ENCODE data around the gene PHACTR3.
A peak's percentile ranks its signal among the peaks of the same experiment; 100 is the strongest.
"Not testable (repeated sequence)": the region's sequence is repeated elsewhere in the genome, so short reads cannot be mapped to it uniquely, and the experiment has no call there.

PHACTR3 gene

DNA sequence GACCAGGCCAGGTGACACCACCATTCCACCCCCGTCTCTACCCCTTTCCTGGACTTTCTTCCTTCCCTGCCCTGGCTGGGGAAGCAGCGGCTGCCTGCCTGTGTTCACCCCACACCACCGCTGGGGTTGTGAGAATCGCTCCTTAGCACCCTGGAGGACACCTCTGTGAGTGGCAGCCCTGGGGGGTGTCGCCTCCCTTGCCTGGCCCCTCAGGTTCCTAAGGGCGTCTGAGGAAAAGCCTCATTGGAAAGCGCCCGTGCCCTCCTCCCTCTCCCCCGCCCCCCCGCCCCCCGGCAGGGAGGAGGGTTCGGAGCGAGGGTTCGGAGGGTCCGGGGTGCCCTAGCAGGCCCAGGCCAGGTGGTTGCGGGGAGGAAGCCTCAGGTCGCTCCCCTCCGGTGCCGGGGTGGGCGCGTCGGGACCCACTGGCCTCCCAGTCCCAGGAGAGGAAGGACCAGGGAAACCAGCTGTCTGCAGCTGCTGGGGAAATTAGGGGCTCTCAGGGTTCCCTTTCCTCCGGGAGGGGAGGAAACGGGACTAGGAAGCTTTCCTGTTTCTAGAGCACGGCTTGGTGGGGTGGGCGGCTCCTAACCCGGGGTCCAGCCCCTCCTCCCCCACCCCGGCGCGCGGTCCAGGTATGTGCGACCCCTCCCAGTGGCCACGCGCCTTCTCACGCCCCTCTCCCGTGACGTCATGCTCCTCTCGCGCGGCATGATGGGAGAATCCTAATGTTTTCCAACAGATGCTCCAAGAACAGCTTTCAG is at the start of gene PHACTR3:
Gene PHACTR3 (plus strand): TSS at position 760 of the 761 bp plus-strand sequence. CDS start 475 bp downstream, outside the sequence.
- no peak for DNase-seq

DNA sequence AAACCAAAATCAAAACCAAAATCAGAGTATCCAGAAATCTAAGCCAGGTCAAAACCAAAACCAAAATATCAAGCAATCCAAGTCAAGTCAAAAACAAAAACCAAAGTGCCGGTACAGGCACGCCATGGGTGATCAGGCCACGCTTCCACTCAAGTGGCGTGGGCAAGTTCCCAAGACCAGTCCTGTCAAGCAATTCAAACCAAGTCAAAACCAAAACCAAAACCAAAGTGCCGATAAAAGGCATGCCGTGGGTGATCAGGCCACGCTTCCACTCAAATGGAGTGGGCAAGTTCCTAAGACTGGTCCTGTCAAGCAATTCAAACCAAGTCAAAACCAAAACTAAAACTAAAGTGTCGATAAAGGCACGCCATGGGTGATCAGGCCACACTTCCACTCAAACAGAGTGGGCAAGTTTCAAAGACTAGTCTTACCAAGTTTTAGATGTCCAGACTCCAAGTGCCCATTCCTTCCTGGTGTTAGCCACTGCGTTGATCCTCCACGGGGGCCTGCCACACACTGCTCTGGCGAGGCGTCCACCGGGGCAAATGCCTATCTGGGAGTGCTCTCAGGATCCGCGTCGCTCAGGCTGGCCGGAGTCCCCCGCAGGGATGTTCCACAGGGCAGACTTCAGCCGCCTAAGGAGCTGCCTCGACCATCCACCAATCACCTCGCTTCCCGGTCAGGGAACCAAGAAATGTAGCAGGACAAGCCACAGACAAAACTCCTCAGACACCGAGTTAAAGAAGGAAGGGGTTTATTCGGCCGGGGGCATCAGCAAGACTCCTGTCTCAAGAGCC is 46.4 kb upstream of the PHACTR3 start:
- DNase-seq = not testable (repeated sequence)

DNA sequence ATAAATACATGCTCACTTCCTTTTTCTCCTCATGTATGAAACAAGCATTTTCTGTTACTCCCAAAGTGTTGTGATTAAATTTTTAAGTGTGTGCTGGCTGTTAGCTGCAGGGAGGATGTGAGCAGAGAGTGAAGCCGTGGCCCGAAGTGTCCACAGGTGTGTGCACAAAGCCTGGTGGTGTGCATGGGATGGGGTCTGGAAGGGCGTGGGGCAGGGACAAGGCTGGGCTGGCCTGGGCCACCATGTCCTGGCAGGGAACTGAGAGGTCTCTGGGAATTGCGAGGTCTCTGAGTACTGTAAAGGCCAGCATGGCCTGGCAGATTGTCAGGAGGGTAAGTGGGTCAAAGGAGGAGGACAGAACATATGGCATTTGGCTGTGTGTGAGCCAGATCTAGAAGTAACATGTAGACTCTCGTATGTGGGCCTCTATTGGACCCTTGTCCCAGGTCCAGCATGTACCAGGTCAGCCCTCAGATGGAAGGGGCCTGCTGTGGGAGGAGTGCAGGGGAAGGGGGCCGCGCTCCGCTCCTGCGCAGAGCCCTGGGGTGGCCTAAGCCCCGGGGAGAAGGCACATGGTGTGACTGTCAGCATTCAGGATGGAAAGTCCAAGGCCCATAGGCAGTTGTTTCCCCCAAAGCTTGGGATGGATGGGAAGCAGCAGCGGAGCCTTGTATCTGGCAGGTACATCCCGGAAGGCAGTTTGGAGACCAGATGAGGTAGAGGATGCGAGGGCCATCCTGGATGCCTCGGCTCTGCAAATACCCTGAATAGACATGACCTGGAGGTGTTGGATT is 45.1 kb upstream of the PHACTR3 start:
- DNase-seq = no peak

DNA sequence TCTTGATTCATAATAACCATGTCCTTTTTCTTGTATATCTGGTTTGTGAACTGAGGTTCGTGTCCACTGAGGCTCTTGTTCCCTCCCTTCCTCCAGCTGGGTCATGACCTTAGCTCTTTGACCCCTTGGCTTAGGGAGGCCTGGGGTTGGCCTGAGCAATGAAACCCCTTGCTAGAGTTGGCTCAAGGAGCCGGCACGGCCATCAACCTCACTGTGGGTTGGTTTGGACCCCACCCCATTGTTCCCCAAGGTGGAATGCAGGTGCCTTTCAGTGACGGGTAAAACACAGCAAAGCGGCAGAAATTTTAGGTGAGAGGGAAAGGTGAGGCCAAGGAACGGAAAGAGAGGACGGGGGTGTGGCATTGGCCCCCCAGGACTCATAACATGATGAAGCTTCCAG is 44.5 kb upstream of the PHACTR3 start:
- DNase-seq = no peak

DNA sequence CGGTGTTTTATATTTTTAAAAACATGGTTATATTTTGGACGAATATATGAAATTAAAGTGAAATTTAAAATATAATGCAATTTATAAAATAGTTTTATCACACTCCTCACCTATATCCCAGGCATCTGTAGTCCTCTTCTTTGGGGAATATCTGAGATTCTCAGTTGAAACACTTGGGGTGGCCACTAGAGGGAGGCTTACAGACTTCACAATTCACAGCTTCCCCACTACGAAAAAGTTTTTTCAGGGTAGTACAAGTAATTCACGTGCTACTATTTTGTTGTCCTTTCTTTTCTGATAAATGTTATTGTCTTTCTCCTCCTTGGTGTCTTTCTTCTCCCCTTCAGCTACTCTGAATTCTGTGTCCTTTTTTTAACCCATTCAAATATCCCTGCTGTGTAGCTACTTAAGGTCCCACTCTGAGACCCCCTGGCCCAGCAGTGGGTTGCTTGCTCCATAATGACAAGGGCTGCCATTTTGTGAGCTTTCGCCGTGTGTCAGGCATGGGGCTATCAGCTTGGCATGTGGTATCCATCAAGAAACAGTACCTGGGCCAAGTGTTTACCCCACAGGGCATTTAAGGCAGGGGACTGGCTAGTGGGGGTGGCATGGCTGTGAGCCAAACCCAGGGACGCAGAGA is 43.6 kb upstream of the PHACTR3 start:
- DNase-seq = no peak

DNA sequence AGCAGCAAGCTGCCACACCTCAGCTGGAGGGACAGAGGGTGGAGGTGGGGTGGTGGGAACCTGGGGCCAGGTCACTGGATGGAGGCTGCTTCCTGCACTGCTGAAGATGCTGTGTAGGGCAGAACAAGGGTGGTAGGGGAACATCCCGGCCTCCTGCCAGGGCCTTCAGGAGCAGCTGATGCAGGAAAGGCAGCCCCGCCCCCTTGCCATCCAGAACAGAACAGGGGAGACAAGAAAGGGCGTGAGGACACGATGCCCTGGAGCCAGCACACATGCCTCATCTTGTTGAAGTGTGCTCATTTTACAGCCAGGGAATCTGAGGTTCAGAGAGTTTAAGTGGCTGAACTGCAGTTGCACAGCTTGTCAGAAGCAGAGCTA is 43.1 kb upstream of the PHACTR3 start:
- no peak for DNase-seq

DNA sequence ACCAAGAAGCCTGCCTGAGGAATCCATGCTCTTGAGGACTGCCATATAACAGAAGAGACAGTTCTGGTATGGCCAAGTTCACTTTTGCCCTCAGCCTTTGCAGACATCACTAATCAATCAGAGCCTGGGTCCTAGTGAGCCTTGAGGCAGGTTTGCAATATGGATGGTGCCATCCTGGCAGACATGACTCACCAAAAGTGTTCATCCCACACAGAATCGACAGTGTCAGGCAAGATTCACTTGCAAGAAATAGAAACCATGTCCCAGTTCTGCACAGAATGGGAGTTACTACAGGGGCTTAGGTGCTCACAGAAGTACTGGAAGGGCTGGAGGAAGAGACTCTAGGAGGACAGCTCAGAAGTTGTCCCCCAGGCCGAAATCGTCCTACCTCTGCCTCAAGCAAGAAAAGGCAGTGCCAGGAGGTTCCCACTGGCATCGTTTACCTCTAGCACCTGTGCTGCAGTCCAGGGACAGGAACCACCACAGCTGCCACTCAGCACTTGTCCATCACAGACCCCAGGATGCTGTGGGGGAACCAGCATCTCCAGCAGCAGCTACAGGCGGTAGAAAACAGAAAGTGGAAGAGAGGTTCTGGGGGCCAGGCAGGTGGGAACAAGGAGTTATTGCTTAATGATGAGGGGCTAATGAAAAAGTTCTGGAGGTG is 42.6 kb upstream of the PHACTR3 start:
- DNase-seq = no peak

DNA sequence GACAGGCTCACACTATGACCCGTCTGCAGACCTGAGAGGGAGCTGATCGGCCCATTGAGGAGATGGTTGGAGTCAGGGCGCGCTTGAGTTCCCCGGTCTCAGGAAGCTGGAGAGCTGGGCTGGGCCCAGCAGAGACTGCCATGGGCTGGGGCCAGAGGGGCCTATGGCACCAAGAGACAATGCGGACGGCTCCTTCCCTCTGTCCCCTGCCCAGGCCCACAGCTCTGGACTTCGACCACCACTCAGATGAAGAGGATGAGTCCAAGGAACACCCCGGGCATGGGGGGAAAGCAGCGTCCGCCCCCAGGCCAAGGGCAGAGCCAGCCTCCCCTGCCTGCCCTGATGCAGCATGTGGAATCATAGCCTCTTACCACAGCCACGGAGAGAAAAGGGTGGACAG is 40.2 kb upstream of the PHACTR3 start:
- no peak for DNase-seq

DNA sequence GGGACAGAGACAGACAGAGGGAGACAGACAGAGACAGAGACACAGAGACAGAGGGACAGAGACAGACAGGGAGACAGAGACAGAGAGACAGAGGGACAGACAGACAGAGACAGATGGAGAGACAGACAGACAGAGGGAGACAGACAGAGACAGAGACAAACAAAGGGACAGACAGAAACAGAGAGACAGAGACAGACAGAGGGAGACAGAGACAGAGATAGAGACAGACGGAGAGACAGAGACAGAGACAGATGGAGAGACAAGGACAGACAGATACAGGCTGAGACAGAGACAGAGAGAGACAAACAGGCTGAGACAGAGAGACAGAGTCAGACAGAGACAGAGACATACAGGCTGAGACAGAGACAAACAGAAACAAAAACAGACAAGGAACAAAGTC is 39.4 kb upstream of the PHACTR3 start:
- no peak for DNase-seq

DNA sequence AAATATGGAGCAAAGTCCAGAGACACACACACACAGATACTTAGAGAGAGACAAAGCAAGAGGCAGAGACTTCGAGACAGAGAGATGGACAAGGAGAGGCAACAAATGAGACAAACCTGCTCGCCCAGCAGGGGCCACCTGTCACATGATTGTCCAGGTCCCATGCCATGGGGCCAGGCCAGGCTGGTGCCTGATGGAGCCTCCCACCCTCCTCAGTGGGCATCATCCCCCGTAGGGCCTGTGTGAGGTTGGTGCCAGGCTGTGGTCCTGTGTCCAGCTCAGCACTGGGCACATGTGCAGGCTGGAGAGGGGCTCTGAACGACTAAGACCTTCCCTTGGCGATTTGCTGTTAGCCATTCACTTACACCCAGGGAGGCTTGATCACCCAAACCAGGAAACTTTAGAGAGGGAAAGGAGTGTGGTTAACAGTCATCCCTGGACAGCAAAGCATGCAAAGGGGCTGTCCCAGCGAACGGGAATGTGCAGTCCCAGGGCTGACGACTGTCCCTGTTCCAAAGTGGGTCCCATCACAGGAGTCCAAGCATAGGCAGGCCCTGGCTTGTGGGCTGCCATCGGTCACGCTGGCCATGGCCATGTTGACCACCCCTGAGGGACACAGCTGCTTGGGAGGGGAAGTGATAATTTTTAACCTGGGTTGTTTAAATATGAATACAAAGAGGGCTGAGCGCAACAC is 38.4 kb upstream of the PHACTR3 start:
- no peak for DNase-seq

DNA sequence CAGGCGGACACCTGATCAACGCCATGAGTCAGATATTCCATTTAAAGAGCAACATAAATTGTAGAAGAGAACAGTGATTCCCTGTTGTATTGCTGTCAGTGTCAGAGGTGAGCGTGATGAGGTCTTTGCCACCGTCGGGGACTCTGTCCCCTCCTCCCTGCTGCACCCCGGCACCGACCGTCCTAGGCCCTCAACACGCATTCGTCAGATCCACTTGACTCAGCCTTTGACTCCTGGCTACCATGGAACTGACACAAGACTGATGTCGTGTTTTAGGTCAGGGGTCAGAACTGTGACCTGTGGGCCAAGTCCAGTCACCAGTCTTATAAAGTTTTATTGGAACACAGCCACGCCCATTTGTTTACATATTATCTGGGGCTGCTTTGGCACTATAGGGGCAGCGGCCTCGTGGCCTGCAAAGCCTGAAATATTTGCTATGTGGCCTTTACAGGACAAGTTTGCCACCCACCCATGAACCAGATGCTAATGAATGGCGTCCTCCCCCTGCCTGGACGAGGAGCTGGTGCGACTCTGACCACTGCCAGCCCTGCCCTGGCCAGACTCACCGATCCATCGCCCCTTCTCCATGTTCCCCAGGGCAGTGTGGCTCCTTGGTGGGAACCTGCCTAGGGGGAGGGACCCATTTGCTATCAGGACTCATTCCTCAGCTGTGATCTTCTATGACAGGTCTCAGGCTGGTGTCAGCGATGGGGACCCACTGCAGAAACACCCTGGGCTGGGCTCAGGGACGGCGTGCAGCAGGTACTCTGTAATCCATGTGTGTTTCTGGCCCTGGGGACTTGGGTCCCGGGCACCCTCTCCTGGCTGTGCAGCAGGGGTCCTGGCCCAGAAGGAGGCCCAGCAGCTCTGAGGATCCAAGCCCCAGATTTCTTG is 37.5 kb upstream of the PHACTR3 start:
- DNase-seq = no peak

DNA sequence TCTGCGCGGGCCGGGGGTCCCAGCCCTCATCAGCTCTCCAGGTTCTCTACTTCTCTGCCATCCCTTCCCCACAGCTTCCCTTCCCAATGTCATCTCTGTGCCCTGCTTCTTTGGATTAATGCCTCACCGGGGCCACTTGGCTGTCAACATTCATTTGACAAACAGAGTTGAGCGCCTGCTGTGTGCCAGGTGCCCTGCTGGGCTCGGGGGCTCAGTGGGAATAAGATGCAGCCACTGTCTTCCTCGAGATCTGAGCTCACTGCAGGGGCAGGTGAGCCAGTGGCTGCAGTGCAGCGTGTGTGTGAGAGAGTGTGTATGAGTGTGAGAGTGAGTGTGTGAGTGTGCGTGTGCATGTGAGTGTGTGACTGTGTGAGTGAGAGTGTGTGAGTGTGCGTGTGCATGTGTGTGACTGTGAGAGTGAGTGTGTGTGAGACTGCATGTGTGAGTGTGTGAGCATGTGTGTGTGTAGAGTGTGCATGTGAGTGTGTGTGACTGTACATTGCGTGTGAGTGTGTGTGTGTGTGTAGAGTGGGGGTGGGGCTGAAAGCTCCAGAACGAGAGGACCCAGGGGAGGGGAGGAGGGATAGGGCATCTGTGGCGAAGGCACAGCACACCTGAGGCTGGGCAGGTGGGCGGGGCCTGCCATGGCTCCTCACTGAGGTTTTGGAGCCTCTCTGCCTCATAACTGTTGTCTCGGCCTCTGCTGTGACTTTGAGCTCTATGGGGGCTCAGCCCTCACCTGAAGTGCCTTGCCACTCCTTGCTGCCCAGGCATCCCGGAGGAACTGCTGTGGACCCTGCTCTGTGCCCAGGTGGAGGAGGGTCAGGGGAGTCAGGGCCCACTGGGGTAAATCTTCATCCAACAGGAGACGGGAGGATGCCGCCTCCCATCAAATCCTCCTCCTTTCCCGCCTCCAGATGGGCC is 36.5 kb upstream of the PHACTR3 start:
- no peak for DNase-seq

DNA sequence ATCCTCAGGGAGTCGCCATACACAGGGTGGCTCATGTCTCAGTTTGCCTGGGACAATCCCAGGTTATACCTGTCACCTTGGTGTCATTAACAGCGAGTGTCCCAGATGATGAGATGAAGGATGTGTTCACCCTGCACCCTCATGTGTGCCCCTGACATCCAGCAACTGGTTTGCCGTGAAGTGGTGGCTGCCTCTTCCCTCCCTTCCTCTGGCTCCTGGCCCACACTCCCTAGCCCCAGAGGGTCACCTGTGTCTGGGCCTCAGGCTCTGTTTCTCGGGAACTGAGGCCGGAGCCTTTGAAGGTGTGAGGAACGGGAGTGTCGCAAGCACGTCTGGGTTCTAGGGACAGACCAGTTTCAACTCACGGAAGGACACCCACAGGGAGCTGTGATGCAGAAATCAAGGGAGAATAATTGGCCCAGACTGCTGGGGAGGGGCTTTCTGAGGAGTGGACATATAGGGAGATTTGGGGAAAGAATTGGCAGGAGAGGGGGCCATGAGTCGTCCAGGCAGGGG is 35.8 kb upstream of the PHACTR3 start:
- DNase-seq = no peak

DNA sequence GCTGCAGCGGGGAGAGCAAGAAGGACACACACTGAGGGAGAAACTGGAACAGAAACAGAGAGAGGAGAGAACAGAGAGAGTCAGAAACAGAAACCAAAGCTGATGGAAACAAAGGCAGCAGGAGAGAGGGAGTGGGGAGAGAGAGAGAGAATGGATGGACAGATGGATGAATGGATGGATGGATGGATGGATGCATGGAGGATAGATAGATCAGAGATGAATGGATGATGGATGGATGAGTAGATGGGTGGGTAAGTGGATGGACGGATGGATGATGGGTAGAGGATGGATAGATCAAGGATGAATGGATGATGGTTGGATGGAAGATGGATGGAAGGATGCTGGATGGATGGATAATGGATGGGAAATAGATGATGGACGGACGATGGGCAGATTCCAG is 35.0 kb upstream of the PHACTR3 start:
- no peak for DNase-seq

DNA sequence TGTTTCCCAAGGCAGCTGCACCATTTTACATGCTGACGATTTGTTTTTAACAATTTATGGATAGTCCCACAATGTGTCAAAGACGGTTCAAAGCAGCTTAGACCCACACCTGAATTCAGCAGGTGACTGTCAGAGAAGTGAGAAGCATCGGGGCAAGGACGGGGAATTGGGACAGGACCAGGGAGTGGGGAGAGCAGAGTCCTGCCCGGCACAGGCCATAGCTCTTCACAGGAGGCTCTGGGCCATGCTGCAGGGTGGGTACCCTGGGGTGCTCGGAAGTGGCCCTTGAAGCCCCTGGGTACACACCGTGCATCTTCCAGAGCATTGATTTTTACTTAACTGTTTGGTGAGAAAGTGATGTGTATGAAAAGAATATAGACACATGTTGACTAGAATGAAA is 33.2 kb upstream of the PHACTR3 start:
- no peak for DNase-seq

DNA sequence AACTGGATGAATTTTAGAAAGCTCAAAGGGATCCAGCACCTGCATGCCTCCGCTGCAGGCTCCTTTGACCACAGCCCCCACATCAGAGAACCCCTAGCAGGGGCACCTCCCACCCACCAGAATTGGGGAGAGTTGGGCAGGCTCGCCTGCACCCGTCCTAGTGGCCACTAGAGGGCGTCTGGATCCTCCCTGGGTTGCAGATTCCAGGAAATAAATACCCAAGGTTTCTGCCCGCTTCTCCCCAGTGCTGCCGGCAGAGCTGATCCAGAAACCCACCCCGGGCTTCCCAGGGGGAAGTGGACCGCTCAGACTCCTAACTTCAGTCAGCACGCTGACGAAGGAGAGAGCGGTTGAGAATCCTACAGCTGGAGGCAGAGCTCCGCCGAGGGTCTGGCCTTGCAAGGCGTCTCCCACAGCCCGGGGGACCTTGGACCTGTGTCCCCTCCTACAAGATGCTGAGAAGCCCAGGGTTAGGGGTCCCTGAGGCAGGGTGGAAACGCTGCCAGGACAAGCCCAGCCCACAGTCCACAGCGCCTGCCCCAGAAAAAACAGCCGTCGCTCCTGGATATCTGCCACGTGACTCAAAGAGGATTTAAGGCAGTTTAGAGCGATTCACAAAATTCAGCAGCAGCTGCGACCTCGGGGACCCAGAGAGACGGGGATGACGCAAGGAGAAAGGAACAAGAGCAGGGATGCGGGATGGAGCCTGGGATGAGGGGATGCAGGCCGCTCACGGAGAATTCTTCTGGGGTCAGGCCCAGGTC is 32.6 kb upstream of the PHACTR3 start:
- DNase-seq = peak; percentile 16

DNA sequence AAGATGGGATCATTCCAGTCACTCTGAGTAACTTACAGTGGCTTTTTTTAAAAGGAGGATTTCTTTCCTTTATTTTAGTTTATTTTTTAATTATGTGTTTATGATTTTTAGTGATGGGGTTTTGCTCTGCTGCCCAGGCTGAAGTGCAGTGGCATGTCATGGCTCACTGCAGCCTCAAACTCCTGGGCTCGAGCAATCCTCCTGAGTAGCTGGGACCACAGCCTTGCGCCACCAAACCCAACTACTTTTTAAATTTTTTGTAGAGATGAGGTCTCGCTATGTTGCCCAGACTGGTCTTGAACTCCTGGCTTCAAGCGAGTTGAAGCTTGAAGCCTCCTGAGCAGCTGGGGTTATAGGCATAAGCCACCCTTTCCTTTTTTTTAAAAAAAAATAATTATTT is 31.8 kb upstream of the PHACTR3 start:
- DNase-seq = no peak

DNA sequence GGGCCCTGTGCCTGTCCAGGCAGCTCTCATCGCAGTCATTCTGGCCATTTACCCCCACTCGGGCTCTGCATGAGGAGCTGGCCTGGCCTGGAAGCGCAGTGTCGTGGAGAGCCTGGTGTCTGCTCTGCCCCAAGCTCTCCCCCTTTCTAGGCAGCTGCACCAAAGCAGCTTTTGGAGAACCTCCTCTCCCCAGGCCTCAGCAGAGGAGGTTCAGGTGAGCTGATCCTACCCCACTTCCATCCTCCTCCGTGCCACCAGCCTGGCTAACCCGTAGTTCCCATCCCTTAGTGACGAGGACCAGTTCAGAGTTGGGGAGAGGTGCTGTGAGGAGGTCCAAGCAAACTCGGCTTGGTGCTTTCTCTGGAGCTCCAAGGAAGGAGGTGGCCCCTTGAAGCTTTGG is 30.5 kb upstream of the PHACTR3 start:
- DNase-seq = no peak

DNA sequence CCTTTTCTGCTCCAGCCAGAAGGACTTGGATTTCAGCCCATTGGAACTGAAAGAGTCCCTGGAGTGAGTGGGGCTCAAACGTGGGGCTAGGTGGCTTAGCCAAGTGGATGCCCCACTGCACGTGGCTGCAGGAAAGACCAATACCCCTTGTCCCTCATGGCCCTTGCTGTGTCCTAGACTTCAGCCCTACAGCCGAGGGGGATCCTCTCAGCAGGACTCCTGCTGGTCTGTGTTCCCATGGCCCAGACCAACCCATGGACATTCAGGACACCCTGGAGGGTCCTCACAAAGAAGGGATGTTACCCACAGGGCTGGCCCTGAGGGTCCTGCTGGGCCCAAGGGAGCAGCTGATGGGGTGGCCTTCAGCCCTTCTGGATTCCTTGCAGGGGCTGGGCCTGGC is 30.0 kb upstream of the PHACTR3 start:
- DNase-seq = no peak
